WTC11 (cell line): ENCODE results near the gene MRS2.

Experiments
- CREB1 ChIP-seq: sonication (generic); formaldehyde crosslinking; IDR thresholded peaks from 2 replicates; pipeline ENCODE4 v1.8.0; 2023; ENCODE audit warnings: mild to moderate bottlenecking, missing genetic modification reagents
- E2F4 ChIP-seq: sonication (generic); formaldehyde crosslinking; IDR thresholded peaks from 2 replicates; pipeline ENCODE4 v1.8.1; 2022; ENCODE audit warnings: low read depth, mild to moderate bottlenecking, moderate library complexity, missing genetic modification reagents, borderline replicate concordance
- ETV6 ChIP-seq: sonication (generic); formaldehyde crosslinking; IDR thresholded peaks from 2 replicates; pipeline ENCODE4 v1.8.1; 2022; ENCODE audit warnings: mild to moderate bottlenecking, missing genetic modification reagents
- FOXK1 ChIP-seq: sonication (generic); formaldehyde crosslinking; IDR thresholded peaks from 2 replicates; pipeline ENCODE4 v1.8.0; 2022; ENCODE audit warnings: mild to moderate bottlenecking, moderate library complexity, missing genetic modification reagents
- HMGXB4 ChIP-seq: sonication (generic); formaldehyde crosslinking; IDR thresholded peaks from 2 replicates; pipeline ENCODE4 v1.8.1; 2023; ENCODE audit warnings: mild to moderate bottlenecking, moderate library complexity, missing genetic modification reagents
- IRF1 ChIP-seq: sonication (generic); formaldehyde crosslinking; IDR thresholded peaks from 2 replicates; pipeline ENCODE4 v1.8.0; 2023; ENCODE audit warnings: missing genetic modification reagents
- IRF2 ChIP-seq: sonication (generic); formaldehyde crosslinking; IDR thresholded peaks from 2 replicates; pipeline ENCODE4 v1.8.0; 2022; ENCODE audit warnings: low read depth, missing genetic modification reagents, borderline replicate concordance
- KAT7 ChIP-seq: sonication (generic); formaldehyde crosslinking; IDR thresholded peaks from 2 replicates; pipeline ENCODE4 v1.8.1; 2023; ENCODE audit warnings: missing genetic modification reagents, mild to moderate bottlenecking, borderline replicate concordance
- MAX ChIP-seq: sonication (generic); formaldehyde crosslinking; IDR thresholded peaks from 2 replicates; pipeline ENCODE4 v1.8.0; 2022; ENCODE audit warnings: mild to moderate bottlenecking, missing genetic modification reagents
- NR2C2 ChIP-seq: sonication (generic); formaldehyde crosslinking; IDR thresholded peaks from 2 replicates; pipeline ENCODE4 v1.8.0; 2022; ENCODE audit warnings: mild to moderate bottlenecking, missing genetic modification reagents
- SP1 ChIP-seq: sonication (generic); formaldehyde crosslinking; conservative IDR thresholded peaks from 2 replicates; pipeline ENCODE4 v1.8.1; 2022; ENCODE audit warnings: missing genetic modification reagents
- TF ChIP-seq, protein P1 (sequence below): fragments of 200-600 bp; IDR thresholded peaks from 2 replicates; pipeline ENCODE4 v1.8.0; 2022; ENCODE audit warnings: antibody characterized with exemption
- TF ChIP-seq, protein P2 (sequence below): sonication (generic); formaldehyde crosslinking; IDR thresholded peaks from 2 replicates; pipeline ENCODE4 v1.8.1; 2023; ENCODE audit warnings: mild to moderate bottlenecking, missing genetic modification reagents, moderate library complexity

DNA sequence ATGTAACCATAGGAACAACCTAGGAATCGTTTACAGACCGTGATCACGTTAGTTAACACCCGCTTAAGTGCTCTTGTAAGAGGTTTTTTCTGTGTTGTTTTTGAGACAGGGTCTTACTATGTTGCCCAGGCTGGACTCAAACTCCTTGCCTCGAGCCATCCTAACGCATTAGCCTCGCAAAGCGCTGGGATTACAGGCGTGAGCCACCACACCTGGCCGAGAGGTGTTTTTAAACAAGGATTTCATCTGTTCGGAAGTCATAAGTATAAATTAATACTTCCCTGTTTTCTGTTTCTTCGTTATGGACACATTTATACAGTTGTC lies 727 bp downstream of the MRS2 start:
- TF ChIP-seq IRF2: no peak
- TF ChIP-seq CREB1 (CRISPR knock-in tag): no peak
- no peak for TF ChIP-seq FOXK1 (CRISPR knock-in tag)
- TF ChIP-seq, protein P1, sequence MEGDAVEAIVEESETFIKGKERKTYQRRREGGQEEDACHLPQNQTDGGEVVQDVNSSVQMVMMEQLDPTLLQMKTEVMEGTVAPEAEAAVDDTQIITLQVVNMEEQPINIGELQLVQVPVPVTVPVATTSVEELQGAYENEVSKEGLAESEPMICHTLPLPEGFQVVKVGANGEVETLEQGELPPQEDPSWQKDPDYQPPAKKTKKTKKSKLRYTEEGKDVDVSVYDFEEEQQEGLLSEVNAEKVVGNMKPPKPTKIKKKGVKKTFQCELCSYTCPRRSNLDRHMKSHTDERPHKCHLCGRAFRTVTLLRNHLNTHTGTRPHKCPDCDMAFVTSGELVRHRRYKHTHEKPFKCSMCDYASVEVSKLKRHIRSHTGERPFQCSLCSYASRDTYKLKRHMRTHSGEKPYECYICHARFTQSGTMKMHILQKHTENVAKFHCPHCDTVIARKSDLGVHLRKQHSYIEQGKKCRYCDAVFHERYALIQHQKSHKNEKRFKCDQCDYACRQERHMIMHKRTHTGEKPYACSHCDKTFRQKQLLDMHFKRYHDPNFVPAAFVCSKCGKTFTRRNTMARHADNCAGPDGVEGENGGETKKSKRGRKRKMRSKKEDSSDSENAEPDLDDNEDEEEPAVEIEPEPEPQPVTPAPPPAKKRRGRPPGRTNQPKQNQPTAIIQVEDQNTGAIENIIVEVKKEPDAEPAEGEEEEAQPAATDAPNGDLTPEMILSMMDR: no peak
- no peak for TF ChIP-seq KAT7 (CRISPR knock-in tag)
- TF ChIP-seq MAX (CRISPR knock-in tag): no peak
- TF ChIP-seq E2F4 (CRISPR knock-in tag): no peak
- TF ChIP-seq HMGXB4: no peak
- no peak for TF ChIP-seq ETV6 (CRISPR knock-in tag)
- no peak for TF ChIP-seq IRF1 (CRISPR knock-in tag)
- TF ChIP-seq NR2C2 (CRISPR knock-in tag): no peak
- TF ChIP-seq, protein P2, sequence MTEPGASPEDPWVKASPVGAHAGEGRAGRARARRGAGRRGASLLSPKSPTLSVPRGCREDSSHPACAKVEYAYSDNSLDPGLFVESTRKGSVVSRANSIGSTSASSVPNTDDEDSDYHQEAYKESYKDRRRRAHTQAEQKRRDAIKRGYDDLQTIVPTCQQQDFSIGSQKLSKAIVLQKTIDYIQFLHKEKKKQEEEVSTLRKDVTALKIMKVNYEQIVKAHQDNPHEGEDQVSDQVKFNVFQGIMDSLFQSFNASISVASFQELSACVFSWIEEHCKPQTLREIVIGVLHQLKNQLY: no peak
- TF ChIP-seq SP1: no peak
